HG03097 (cell line): ENCODE measurements around the gene SLC18A2.
A peak's percentile ranks its signal among the peaks of the same experiment; 100 is the strongest.
"Not testable (repeated sequence)": the region's sequence is repeated elsewhere in the genome, so short reads cannot be mapped to it uniquely, and the experiment has no call there.

Source experiments
- ATAC-seq: cut with Tn5 transposase; IDR thresholded peaks from one replicate; pipeline ENCODE4 v1.9.1; 2021; ENCODE audit not compliant: unreplicated experiment, low FRiP score

The SLC18A2 gene

DNA sequence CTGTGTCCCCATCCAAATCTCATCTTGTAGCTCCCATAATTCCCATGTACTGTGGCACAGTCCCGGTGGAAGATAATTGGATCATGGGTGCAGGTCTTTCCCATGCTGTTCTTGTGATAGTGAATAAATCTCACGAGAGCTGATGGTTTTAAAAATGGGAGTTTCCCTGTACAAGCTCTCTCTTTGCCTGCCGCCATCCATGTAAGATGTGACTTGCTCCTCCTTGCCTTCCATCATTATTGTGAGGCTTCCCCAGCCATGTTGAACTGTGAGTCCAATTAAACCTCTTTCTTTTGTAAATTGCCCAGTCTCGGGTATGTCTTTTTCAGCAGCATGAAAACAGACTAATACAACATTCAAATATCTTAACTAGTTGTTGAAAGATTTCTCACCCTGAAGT is 10.8 kb upstream of the SLC18A2 start:
- ATAC-seq: not testable (repeated sequence)

- ATAC-seq: no peak
Observed at GRCh38 chr10:117237401-117237991, 3.4 kb upstream of the SLC18A2 start.

DNA sequence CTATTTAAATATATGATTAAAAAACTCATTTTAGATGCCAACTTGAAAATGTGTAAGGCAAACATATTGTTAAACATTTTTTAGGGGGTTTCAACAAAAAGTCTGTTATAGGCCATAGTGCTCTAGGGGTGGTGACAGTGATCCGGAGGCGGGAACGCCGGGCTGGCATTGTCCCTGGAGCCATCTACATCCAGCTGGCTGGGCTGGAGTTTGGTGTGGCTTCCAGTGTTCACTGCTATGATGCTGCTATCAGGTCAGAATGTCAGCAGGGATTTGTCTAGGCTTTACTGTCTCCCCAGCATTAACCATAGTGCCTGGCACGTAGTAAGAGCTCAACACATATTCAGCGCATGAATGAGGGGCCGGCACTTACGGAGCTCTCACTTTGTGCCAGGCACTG is 1.9 kb upstream of the SLC18A2 start:
- no peak for ATAC-seq

GRCh38 chr10:117239721-117240620 is 943 bp upstream of the SLC18A2 start:
- no peak for ATAC-seq

DNA sequence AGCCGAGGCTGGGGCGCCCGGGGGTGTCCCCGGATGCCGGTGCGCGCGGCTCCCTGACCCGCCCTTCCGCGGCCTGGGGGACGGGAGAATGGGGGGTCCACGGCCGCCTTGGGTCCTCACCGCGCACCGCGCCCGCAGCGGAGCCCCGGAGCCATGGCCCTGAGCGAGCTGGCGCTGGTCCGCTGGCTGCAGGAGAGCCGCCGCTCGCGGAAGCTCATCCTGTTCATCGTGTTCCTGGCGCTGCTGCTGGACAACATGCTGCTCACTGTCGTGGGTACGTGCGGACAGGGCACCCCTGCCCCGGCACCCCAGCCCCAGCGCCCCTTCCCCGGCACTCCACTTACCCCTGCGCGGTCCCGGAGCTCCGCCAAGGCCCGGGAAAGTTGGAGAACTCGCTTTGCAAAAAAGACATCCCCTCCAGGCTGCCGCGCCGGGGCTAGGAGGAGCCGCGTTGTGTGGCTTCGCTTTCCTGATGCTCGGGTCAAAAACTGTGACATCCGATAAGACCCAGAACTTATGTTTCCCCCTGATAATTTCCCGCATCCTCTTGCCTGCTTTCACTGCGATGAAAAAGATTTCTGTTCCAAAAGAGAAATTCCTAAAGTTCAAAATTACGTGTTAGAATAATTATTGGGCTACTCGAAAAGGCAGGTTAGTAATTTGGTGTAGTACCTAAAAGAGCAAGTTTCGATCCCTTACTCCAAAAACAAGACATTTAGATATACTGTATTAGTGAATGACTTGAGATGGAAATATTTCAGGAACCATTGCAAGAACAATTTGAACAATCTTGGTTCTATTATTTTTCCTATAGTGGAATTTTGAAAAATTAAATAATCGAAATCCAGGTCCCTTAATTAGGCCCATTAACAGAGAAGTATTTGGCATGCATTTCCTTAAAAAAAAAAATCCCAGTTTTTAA is 888 bp downstream of the SLC18A2 start:
- ATAC-seq: no peak

DNA sequence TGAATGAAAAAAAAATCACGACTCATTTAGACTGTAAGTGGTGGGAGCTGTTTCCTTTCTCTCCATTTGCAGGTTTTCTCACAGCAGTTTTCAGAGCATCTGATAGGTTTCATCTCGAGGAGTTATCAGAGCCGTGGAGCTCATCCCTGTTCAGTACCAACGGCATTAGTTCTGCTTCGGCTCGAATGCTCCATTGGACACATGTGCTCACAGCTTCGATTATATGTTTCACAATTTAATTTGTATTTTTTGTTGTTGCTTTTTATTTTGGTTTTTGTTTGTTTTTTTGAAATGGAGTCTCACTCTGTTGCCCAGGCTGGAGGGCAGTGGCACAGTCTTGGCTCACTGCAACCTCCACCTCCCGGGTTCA is 1.5 kb downstream of the SLC18A2 start:
- no peak for ATAC-seq

- no peak for ATAC-seq
Observed at GRCh38 chr10:117246997-117247671, 6.2 kb downstream of the SLC18A2 start.

DNA sequence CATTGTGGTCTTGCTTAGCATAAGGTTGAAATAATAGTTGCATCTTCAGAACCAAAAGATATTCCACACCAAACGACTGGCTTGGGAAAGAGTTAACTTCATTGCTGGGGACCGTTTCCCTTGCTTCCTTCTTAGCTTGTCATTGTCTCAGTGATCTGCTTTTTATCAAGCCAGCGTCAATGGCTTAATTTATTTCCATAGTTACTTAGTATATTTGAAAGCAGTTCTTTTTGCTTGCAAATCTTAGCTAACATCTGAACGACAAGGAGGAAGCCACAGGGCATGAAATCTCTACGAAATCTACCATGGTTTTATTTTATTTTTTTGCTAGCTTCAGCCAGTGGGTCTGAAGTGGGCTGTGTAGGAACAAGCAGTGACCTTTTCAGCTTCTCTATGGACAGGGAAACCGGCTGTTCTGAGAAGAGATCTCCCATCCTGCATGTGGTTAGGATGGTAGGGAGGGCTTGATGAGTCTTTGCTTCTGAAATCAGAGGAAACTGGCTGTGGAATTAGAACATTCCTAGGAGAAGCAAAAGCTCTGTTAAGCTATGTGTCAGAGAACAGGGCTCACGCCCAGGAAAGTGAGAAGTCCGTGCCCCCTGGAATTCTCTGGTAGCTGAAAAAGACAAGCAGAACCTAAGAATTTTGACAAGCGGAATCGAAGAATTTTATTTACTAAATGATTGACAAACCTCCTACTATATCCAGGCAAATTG is 8.0 kb downstream of the SLC18A2 start:
- ATAC-seq: no peak

- peak; percentile 74 for ATAC-seq
Observed at GRCh38 chr10:117249493-117250093, 8.7 kb downstream of the SLC18A2 start.

GRCh38 chr10:117250411-117250810 is 9.5 kb downstream of the SLC18A2 start:
- ATAC-seq: no peak

- no peak for ATAC-seq
Observed at GRCh38 chr10:117253908-117254307, 13.0 kb downstream of the SLC18A2 start.

GRCh38 chr10:117254338-117254737 is 13.4 kb downstream of the SLC18A2 start:
- no peak for ATAC-seq

DNA sequence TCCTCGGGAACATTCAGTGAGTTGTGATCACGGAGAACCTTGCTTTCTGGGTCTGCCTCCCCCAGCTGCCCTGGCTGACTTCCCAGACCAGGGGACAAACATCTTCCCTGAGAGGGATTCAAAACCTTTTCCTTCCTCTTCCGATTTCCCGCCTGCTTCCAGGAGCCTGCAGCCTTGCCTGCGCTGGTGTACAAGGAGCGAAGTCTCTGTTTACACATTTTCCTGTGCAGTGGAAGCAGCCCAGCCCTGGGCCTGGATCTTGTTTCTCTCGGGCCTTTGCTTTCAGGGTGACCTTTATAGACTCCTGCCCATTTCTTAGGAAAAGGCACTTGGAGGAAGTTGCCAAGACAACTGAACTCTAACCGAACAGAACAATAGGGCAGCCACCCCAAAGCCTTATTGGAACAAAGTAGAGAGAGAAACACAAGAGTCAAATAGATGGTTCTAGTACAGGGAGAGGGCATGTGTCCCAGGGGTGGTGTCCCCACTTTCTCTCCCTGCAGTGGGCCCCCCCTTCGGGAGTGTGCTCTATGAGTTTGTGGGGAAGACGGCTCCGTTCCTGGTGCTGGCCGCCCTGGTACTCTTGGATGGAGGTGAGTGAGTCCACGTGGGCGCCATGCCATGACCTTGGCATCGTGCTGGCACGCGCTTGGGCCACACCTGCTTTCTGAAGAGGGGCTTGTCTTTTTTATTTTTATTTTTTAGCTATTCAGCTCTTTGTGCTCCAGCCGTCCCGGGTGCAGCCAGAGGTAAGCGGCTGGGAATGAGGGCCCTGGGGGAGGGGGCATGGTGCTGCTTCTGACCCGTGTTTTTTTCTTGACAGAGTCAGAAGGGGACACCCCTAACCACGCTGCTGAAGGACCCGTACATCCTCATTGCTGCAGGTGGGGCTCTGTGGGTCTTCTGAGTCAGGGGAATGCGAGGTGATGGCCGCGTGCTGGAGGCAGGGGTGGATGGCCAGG is 14.1 kb downstream of the SLC18A2 start:
- ATAC-seq: no peak

DNA sequence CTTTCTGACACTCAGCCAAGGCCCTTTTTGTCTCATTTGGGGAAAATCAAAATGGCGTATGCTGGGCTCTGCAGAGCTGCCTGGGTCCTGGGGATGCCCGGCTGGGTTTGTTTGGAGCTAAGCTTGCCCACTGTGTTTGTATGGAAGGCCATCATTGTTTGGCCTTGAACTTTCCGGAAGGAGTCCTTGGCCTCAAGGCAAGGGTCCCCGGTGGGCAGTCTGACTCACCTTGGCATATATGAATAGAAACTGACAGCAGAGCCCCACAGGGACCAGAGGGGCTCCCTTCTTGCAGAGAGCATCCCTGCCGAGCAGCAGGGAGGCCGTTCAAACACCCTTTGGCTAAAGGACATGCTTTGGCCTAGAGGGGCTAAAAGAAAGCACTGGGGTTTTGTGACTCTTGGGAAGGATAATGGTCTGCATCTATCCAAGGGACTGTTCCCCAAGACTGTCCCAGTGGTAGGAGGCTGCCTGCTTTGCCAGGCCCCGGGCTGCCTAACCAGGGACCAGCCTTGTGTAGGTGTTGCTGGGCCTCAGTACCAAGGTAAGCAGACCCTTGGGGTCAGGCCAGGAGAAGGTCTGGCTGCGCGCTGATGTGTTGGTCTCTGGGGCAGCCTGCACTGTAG is 15.0 kb downstream of the SLC18A2 start:
- no peak for ATAC-seq

DNA sequence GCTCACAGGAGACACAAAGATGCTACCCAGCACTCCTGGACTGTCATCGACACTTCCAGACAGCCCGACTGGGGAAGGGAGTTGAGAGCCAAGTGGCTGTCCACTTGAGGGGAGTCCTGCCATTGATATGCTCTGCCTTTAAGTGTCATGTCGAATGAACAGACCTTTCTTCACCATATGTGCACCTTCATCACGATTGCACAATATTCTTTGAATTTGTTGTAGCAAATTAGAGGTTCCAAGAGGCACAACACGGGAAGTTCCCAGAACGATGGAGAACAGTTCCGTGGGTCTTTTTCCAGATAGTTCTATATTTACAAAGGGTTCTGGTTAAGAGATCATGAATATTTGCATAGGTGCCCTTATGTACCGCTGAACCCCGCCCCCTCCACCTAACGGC is 16.0 kb downstream of the SLC18A2 start:
- no peak for ATAC-seq

GRCh38 chr10:117257721-117258120 is 16.8 kb downstream of the SLC18A2 start:
- no peak for ATAC-seq

- no peak for ATAC-seq
Observed at GRCh38 chr10:117259279-117259678, 18.4 kb downstream of the SLC18A2 start.

GRCh38 chr10:117260084-117260483 is 19.2 kb downstream of the SLC18A2 start:
- no peak for ATAC-seq
